ENCODE measurements around the gene COL16A1.

- no peak for TF ChIP-seq CTCF (IDR thresholded peaks at IDR 0.05)
- TF ChIP-seq POLR2A (IDR thresholded peaks at IDR 0.05) = no peak
These were observed 24.1 kb downstream of the COL16A1 start for GRCh38 chr1:31679676-31680230.

Data from uterus (tissue), 2 donors.